Body of pancreas (tissue), 4 donors: ENCODE measurements around the gene PIF1.

Experiments
- POLR2A ChIP-seq, 3 donors: fragments of 450-650 bp; IDR thresholded peaks; one replicate each; pipeline ENCODE4 v1.6.1; 2016; ENCODE audit warnings: antibody characterized with exemption in 3 of 3, mild to moderate bottlenecking in 2 of 3
- TF ChIP-seq, protein P1 (sequence below), 7 experiments: fragments of 450-650 bp in 4 of 7; fragments of 200-600 bp in 3 of 7; sonication (generic) in 3 of 7; IDR thresholded peaks; one replicate each; pipeline ENCODE4 v1.5.1; 2016 to 2019; ENCODE audit warnings: antibody characterized with exemption in 7 of 7

DNA sequence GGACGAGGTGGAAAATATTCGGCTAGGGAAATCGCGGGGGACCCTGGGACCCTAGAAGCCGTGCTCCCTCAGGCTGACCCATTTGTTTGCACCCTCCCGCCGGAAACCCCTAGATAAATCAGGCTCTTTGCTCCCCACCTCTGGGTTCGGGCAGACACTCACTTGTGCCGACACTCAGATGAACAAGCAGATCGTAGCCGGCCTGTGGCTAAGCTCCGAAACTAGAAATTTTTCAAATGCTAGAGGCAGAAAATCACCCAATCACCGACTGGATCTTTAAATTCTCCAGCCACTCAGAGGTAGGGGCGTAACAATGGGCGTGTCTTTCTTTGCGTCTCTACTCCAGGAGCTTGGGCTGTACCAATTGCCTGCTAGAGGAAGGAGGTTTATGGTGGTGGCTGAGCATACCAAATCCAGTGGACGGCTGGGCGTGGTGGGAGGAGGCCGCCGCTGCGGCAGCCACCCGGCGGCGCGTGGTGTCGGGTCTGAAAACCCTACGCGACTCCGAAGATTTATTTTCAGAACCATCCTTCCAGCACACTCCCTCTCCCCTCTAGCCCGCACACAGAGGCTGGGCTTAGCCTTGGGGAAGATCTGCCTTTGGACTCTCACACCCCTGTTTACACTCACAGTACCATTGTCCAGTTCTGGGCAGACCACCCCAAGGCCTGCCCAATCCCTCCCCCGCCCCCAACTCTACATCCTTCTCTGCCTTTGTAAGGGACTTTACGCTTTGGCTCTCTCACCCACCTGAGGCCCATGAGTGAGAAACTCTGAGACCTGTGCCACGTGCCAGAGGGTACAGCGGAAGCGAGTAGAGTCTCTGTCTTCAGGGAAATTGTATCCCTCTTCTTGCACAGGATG lies at the start of gene PIF1:
- TF ChIP-seq, protein P1, sequence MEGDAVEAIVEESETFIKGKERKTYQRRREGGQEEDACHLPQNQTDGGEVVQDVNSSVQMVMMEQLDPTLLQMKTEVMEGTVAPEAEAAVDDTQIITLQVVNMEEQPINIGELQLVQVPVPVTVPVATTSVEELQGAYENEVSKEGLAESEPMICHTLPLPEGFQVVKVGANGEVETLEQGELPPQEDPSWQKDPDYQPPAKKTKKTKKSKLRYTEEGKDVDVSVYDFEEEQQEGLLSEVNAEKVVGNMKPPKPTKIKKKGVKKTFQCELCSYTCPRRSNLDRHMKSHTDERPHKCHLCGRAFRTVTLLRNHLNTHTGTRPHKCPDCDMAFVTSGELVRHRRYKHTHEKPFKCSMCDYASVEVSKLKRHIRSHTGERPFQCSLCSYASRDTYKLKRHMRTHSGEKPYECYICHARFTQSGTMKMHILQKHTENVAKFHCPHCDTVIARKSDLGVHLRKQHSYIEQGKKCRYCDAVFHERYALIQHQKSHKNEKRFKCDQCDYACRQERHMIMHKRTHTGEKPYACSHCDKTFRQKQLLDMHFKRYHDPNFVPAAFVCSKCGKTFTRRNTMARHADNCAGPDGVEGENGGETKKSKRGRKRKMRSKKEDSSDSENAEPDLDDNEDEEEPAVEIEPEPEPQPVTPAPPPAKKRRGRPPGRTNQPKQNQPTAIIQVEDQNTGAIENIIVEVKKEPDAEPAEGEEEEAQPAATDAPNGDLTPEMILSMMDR (IDR thresholded peaks at IDR 0.05) = no peak
- peak; percentile 29 to 74 (median 68) for TF ChIP-seq POLR2A (IDR thresholded peaks at IDR 0.05)
